ENCODE measurements around the gene FHIT. TPM values are rescaled to one million over a fixed set of nuclear protein-coding genes. Genes with fewer than 3 reads are reported as not detected.

FHIT gene
- total RNA-seq, 2 experiments from 2014 or later: 86.0 to 90.6 TPM

GRCh38 chr3:59774634-59775033 lies 1476.6 kb downstream of the FHIT start:
- intact Hi-C loops (cut with DNase I, micrococcal nuclease): no loop called here
- TF ChIP-seq, protein P1, sequence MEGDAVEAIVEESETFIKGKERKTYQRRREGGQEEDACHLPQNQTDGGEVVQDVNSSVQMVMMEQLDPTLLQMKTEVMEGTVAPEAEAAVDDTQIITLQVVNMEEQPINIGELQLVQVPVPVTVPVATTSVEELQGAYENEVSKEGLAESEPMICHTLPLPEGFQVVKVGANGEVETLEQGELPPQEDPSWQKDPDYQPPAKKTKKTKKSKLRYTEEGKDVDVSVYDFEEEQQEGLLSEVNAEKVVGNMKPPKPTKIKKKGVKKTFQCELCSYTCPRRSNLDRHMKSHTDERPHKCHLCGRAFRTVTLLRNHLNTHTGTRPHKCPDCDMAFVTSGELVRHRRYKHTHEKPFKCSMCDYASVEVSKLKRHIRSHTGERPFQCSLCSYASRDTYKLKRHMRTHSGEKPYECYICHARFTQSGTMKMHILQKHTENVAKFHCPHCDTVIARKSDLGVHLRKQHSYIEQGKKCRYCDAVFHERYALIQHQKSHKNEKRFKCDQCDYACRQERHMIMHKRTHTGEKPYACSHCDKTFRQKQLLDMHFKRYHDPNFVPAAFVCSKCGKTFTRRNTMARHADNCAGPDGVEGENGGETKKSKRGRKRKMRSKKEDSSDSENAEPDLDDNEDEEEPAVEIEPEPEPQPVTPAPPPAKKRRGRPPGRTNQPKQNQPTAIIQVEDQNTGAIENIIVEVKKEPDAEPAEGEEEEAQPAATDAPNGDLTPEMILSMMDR (IDR thresholded peaks at IDR 0.05): no peak
- Mint-ChIP-seq H3K36me3 (ENCODE audit: low read depth) (peaks cover 13% of the 10 kb centered on the region), H3K27me3 (no peaks in the 10 kb centered on the region), H3K27ac (no peak overlapping the region), H3K9me3 (no peaks in the 10 kb centered on the region), H3K4me1 (ENCODE audit: low read depth) (peaks cover 88% of the 10 kb centered on the region), H3K4me3 (no peak overlapping the region)
- Histone ChIP-seq H3K9me3 (ENCODE audit: control insufficient read depth in 1 of 2, insufficient read depth in 1 of 2, low read length in 2 of 2) (no peaks in the 10 kb centered on the region), H3K27me3 (ENCODE audit: control insufficient read depth in 1 of 2, insufficient read depth in 2 of 2, low read length in 2 of 2) (no peaks in the 10 kb centered on the region), H3K27ac (ENCODE audit: low read depth in 1 of 2, low read length in 2 of 2) (no peak overlapping the region), H3K4me1 (ENCODE audit: insufficient read depth, low read length) (peaks cover 27% of the 10 kb centered on the region), H3K36me3 (ENCODE audit: insufficient read depth, low read length) (no peaks in the 10 kb centered on the region), H3K4me3 (ENCODE audit: low read length) (no peak overlapping the region)
- ATAC-seq (ENCODE audit: poor library complexity) (no peak), DNase-seq (no peak)
- CTCF ChIA-PET: no interaction called here
- POLR2A ChIA-PET: no interaction called here

- DNase-seq (no peak), ATAC-seq (ENCODE audit: poor library complexity) (no peak)
- Mint-ChIP-seq H3K27ac (no peak overlapping the region), H3K4me3 (no peak overlapping the region), H3K9me3 (no peaks in the 10 kb centered on the region), H3K4me1 (ENCODE audit: low read depth) (peaks cover 82% of the 10 kb centered on the region), H3K36me3 (ENCODE audit: low read depth) (peaks cover 6% of the 10 kb centered on the region), H3K27me3 (no peaks in the 10 kb centered on the region)
- Histone ChIP-seq H3K27ac (ENCODE audit: low read depth in 1 of 2, low read length in 2 of 2) (no peak overlapping the region), H3K27me3 (ENCODE audit: control insufficient read depth in 1 of 2, insufficient read depth in 2 of 2, low read length in 2 of 2) (no peaks in the 10 kb centered on the region), H3K4me3 (ENCODE audit: low read length) (no peak overlapping the region), H3K36me3 (ENCODE audit: insufficient read depth, low read length) (no peaks in the 10 kb centered on the region), H3K9me3 (ENCODE audit: control insufficient read depth in 1 of 2, insufficient read depth in 1 of 2, low read length in 2 of 2) (no peaks in the 10 kb centered on the region), H3K4me1 (ENCODE audit: insufficient read depth, low read length) (peaks cover 27% of the 10 kb centered on the region)
- intact Hi-C loops (cut with DNase I, micrococcal nuclease): no loop called here
- TF ChIP-seq, protein P1 (IDR thresholded peaks at IDR 0.05): no peak
- ChIA-PET POLR2A (interaction anchor here (1.1 to 2.0 kb wide), 3 partner anchors 24 to 244 kb away, joined by 3 to 10 read pairs (median 3); no protein-coding TSS in a partner anchor), CTCF (no interaction called here)
Observed at GRCh38 chr3:59774000-59774399, 1477.3 kb downstream of the FHIT start.

GRCh38 chr3:59772416-59773408 lies 1478.5 kb downstream of the FHIT start:
- H3K36me3 Mint-ChIP-seq (ENCODE audit: low read depth): peaks cover 8% of the 10 kb centered on the region
- no peaks in the 10 kb centered on the region for H3K9me3 Mint-ChIP-seq
- peak overlapping the region; percentile 63 for H3K4me3 Mint-ChIP-seq
- CTCF ChIA-PET: no interaction called here
- H3K27ac Mint-ChIP-seq: peak overlapping the region; percentile 47
- intact Hi-C loops (cut with DNase I, micrococcal nuclease): no loop called here
- DNase-seq (peak; percentile 9 to 75 (median 34)), ATAC-seq (ENCODE audit: poor library complexity) (peak; percentile 85)
- H3K27me3 ChIP-seq (ENCODE audit: control insufficient read depth in 1 of 2, insufficient read depth in 2 of 2, low read length in 2 of 2): no peaks in the 10 kb centered on the region
- TF ChIP-seq, protein P1 (IDR thresholded peaks at IDR 0.05): no peak
- H3K4me1 Mint-ChIP-seq (ENCODE audit: low read depth): peaks cover 69% of the 10 kb centered on the region
- no peaks in the 10 kb centered on the region for H3K27me3 Mint-ChIP-seq
- no peak overlapping the region for H3K27ac ChIP-seq (ENCODE audit: low read depth in 1 of 2, low read length in 2 of 2)
- no peaks in the 10 kb centered on the region for H3K9me3 ChIP-seq (ENCODE audit: control insufficient read depth in 1 of 2, insufficient read depth in 1 of 2, low read length in 2 of 2)
- H3K4me3 ChIP-seq (ENCODE audit: low read length): peak overlapping the region; percentile 20
- no peaks in the 10 kb centered on the region for H3K36me3 ChIP-seq (ENCODE audit: insufficient read depth, low read length)
- peaks cover 27% of the 10 kb centered on the region for H3K4me1 ChIP-seq (ENCODE audit: insufficient read depth, low read length)
- POLR2A ChIA-PET: interaction anchor here (0.6 to 2.0 kb wide), 10 partner anchors 9 to 453 kb away, joined by 3 to 10 read pairs (median 3); no protein-coding TSS in a partner anchor

Data from CD4-positive, alpha-beta T cell (primary cell).